SIG-M5 treated with dmso at 0.1 percent for 504 hours (cell line): ENCODE results near the gene SYT2.
"Not testable (repeated sequence)": the region's sequence is repeated elsewhere in the genome, so short reads cannot be mapped to it uniquely, and the experiment has no call there.

Experiments
- DNase-seq: peaks from one replicate; lab custom pipeline; 2025; ENCODE audit not compliant: unreplicated experiment; lab: John Stamatoyannopoulos, UW

SYT2 gene

GRCh38 chr1:202644219-202645096 is 65.8 kb downstream of the SYT2 start:
- no peak for DNase-seq

GRCh38 chr1:202643397-202644218 is 66.6 kb downstream of the SYT2 start:
- DNase-seq = no peak

GRCh38 chr1:202642619-202643291 is 67.5 kb downstream of the SYT2 start:
- DNase-seq = no peak

GRCh38 chr1:202642212-202642611 is 68.0 kb downstream of the SYT2 start:
- no peak for DNase-seq

- DNase-seq = no peak
These were observed 70.8 kb downstream of the SYT2 start for GRCh38 chr1:202639500-202639899.

GRCh38 chr1:202638701-202639305 is 71.5 kb downstream of the SYT2 start:
- DNase-seq = not testable (repeated sequence)

GRCh38 chr1:202638019-202638700 is 72.1 kb downstream of the SYT2 start:
- DNase-seq = no peak

- not testable (repeated sequence) for DNase-seq
These were observed 72.8 kb downstream of the SYT2 start for GRCh38 chr1:202637321-202638018.

GRCh38 chr1:202636171-202636570 is 74.1 kb downstream of the SYT2 start:
- DNase-seq = not testable (repeated sequence)

GRCh38 chr1:202632241-202632640 is 78.0 kb downstream of the SYT2 start:
- DNase-seq = no peak

GRCh38 chr1:202631076-202631923 is 79.0 kb downstream of the SYT2 start:
- DNase-seq = no peak

GRCh38 chr1:202630541-202630940 is 79.7 kb downstream of the SYT2 start:
- DNase-seq = no peak

GRCh38 chr1:202630096-202630495 is 80.2 kb downstream of the SYT2 start:
- not testable (repeated sequence) for DNase-seq

- DNase-seq = peak; percentile 87
These were observed 80.9 kb downstream of the SYT2 start for GRCh38 chr1:202629257-202629811.

- DNase-seq = no peak
These were observed 81.5 kb downstream of the SYT2 start for GRCh38 chr1:202628646-202629215.

- DNase-seq = no peak
These were observed 82.3 kb downstream of the SYT2 start for GRCh38 chr1:202627841-202628565.

GRCh38 chr1:202627036-202627435 is 83.2 kb downstream of the SYT2 start:
- DNase-seq = not testable (repeated sequence)
